ENCODE data around the gene GABBR2. TPM values are rescaled to one million over a fixed set of nuclear protein-coding genes. Genes with fewer than 3 reads are reported as not detected.

Gene GABBR2
- total RNA-seq, 2 experiments from 2014 or later = not detected

DNA sequence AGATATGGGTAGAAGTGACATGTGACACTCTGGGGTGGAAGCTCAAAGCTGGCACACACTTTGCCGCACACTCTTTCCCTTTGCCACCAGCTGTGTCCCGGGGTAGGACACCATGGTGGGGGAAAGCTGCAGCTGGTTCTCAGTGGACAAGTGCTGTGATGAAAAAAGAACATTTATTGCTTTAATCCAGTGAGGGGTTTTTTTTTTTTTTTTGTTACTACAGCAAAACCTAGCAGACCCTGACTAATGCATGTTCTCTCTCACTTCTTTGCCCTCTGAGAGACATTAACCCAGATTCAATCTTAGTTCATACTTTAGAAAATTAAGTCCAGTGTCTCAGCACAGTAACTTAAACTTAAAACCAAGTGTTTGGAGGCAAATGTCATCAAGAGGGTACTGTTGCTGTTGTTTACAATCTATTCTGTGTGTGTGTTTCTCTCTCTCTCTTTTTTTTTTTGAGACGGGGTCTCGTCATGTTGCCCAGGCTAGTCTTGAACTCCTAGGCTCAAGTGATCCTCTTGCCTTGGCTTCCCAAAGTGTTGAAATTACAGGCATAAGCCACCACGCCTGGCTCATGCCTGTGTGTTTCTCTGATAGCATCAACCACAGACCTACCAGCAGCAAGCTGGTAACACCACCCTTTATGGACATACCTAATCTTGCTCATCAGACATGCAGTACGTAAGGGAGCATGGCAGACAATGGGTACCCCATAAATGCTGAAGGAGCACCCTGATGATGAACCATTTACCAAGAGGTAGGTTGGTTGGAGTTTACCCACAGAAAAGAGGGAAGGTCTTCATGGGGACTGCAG, 368.5 kb downstream of the GABBR2 start:
- TF ChIP-seq, protein P1, sequence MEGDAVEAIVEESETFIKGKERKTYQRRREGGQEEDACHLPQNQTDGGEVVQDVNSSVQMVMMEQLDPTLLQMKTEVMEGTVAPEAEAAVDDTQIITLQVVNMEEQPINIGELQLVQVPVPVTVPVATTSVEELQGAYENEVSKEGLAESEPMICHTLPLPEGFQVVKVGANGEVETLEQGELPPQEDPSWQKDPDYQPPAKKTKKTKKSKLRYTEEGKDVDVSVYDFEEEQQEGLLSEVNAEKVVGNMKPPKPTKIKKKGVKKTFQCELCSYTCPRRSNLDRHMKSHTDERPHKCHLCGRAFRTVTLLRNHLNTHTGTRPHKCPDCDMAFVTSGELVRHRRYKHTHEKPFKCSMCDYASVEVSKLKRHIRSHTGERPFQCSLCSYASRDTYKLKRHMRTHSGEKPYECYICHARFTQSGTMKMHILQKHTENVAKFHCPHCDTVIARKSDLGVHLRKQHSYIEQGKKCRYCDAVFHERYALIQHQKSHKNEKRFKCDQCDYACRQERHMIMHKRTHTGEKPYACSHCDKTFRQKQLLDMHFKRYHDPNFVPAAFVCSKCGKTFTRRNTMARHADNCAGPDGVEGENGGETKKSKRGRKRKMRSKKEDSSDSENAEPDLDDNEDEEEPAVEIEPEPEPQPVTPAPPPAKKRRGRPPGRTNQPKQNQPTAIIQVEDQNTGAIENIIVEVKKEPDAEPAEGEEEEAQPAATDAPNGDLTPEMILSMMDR (IDR thresholded peaks at IDR 0.05) = no peak
- POLR2A ChIA-PET = no interaction called here
- Mint-ChIP-seq H3K27me3 (peaks cover 43% of the 10 kb centered on the region), H3K27ac (no peak overlapping the region), H3K36me3 (ENCODE audit: low read depth) (no peaks in the 10 kb centered on the region), H3K9me3 (no peaks in the 10 kb centered on the region), H3K4me3 (no peak overlapping the region), H3K4me1 (ENCODE audit: low read depth) (no peaks in the 10 kb centered on the region)
- intact Hi-C loops (cut with DNase I, micrococcal nuclease) = no loop called here
- no peaks in the 10 kb centered on the region for H3K36me3 ChIP-seq (ENCODE audit: insufficient read depth, low read length)
- CTCF ChIA-PET = no interaction called here
- H3K4me1 ChIP-seq (ENCODE audit: insufficient read depth, low read length) = no peaks in the 10 kb centered on the region
- H3K4me3 ChIP-seq (ENCODE audit: low read length) = no peak overlapping the region
- peaks cover 0 to 3% of the 10 kb centered on the region in 2 experiments for H3K9me3 ChIP-seq (ENCODE audit: control insufficient read depth in 1 of 2, insufficient read depth in 1 of 2, low read length in 2 of 2)
- no peak overlapping the region for H3K27ac ChIP-seq (ENCODE audit: low read depth in 1 of 2, low read length in 2 of 2)
- DNase-seq = no peak
- peaks cover 6 to 9% of the 10 kb centered on the region in 2 experiments for H3K27me3 ChIP-seq (ENCODE audit: control insufficient read depth in 1 of 2, insufficient read depth in 2 of 2, low read length in 2 of 2)
- no peak for ATAC-seq (ENCODE audit: poor library complexity)

GRCh38 chr9:98335661-98336060, 373.1 kb downstream of the GABBR2 start:
- POLR2A ChIA-PET = no interaction called here
- Mint-ChIP-seq H3K4me3 (no peak overlapping the region), H3K4me1 (ENCODE audit: low read depth) (no peaks in the 10 kb centered on the region), H3K27me3 (peaks cover 27% of the 10 kb centered on the region), H3K27ac (no peak overlapping the region), H3K9me3 (no peaks in the 10 kb centered on the region), H3K36me3 (ENCODE audit: low read depth) (no peaks in the 10 kb centered on the region)
- peaks cover 0 to 5% of the 10 kb centered on the region in 2 experiments for H3K27me3 ChIP-seq (ENCODE audit: control insufficient read depth in 1 of 2, insufficient read depth in 2 of 2, low read length in 2 of 2)
- no peak overlapping the region for H3K4me3 ChIP-seq (ENCODE audit: low read length)
- peaks cover 0 to 3% of the 10 kb centered on the region in 2 experiments for H3K9me3 ChIP-seq (ENCODE audit: control insufficient read depth in 1 of 2, insufficient read depth in 1 of 2, low read length in 2 of 2)
- H3K4me1 ChIP-seq (ENCODE audit: insufficient read depth, low read length) = no peaks in the 10 kb centered on the region
- TF ChIP-seq, protein P1 (IDR thresholded peaks at IDR 0.05) = no peak
- H3K27ac ChIP-seq (ENCODE audit: low read depth in 1 of 2, low read length in 2 of 2) = no peak overlapping the region
- ATAC-seq (ENCODE audit: poor library complexity) (no peak), DNase-seq (no peak)
- CTCF ChIA-PET = no interaction called here
- H3K36me3 ChIP-seq (ENCODE audit: insufficient read depth, low read length) = no peaks in the 10 kb centered on the region
- intact Hi-C loops (cut with DNase I, micrococcal nuclease) = no loop called here

- no peaks in the 10 kb centered on the region for H3K9me3 Mint-ChIP-seq
- H3K9me3 ChIP-seq (ENCODE audit: control insufficient read depth in 1 of 2, insufficient read depth in 1 of 2, low read length in 2 of 2) = peaks cover 0 to 1% of the 10 kb centered on the region in 2 experiments
- no peaks in the 10 kb centered on the region for H3K4me1 Mint-ChIP-seq (ENCODE audit: low read depth)
- TF ChIP-seq, protein P1 (IDR thresholded peaks at IDR 0.05) = no peak
- no peaks in the 10 kb centered on the region for H3K36me3 ChIP-seq (ENCODE audit: insufficient read depth, low read length)
- intact Hi-C loops (cut with DNase I, micrococcal nuclease) = no loop called here
- CTCF ChIA-PET = no interaction called here
- POLR2A ChIA-PET = no interaction called here
- H3K4me1 ChIP-seq (ENCODE audit: insufficient read depth, low read length) = no peaks in the 10 kb centered on the region
- H3K36me3 Mint-ChIP-seq (ENCODE audit: low read depth) = no peaks in the 10 kb centered on the region
- H3K27ac Mint-ChIP-seq = no peak overlapping the region
- no peak overlapping the region for H3K4me3 Mint-ChIP-seq
- DNase-seq (no peak), ATAC-seq (ENCODE audit: poor library complexity) (no peak)
- no peak overlapping the region for H3K27ac ChIP-seq (ENCODE audit: low read depth in 1 of 2, low read length in 2 of 2)
- H3K4me3 ChIP-seq (ENCODE audit: low read length) = no peak overlapping the region
- peaks cover 35% of the 10 kb centered on the region for H3K27me3 Mint-ChIP-seq
- peaks cover 0 to 6% of the 10 kb centered on the region in 2 experiments for H3K27me3 ChIP-seq (ENCODE audit: control insufficient read depth in 1 of 2, insufficient read depth in 2 of 2, low read length in 2 of 2)
Measured at GRCh38 chr9:98334796-98335195, 373.9 kb downstream of the GABBR2 start.

All from CD4-positive, alpha-beta T cell (primary cell).